Nephron (organoid): ENCODE results near the gene KLHL10.
"Not testable (repeated sequence)": the region's sequence is repeated elsewhere in the genome, so short reads cannot be mapped to it uniquely, and the experiment has no call there.

ENCODE experiments used
- H3K27ac Mint-ChIP-seq, 3 experiments: 2 replicates each; pipeline ENCODE4 v1.8.0; 2020; ENCODE audit warnings: mixed read lengths in 3 of 3, mild to moderate bottlenecking in 2 of 3, moderate library complexity in 1 of 3
- H3K27me3 Mint-ChIP-seq: 2 replicates; pipeline ENCODE4 v1.8.0; 2021; ENCODE audit warnings: low read depth, mild to moderate bottlenecking, moderate library complexity, mixed read lengths
- H3K36me3 Mint-ChIP-seq: 2 replicates; pipeline ENCODE4 v1.8.0; 2020; ENCODE audit warnings: low read depth, mixed read lengths
- H3K4me1 Mint-ChIP-seq: 2 replicates; pipeline ENCODE4 v1.8.0; 2020; ENCODE audit warnings: mixed read lengths
- H3K4me3 Mint-ChIP-seq, 3 experiments: 2 replicates each; pipeline ENCODE4 v1.8.0; 2020; ENCODE audit warnings: mild to moderate bottlenecking in 3 of 3, mixed read lengths in 3 of 3, moderate library complexity in 2 of 3
- H3K9me3 Mint-ChIP-seq: 2 replicates; pipeline ENCODE4 v1.8.0; 2020; ENCODE audit warnings: mixed read lengths
- TF ChIP-seq, protein P1 (sequence below), 3 experiments: fragments of 200-600 bp; sonication (generic); IDR thresholded peaks; one replicate each; pipeline ENCODE4 v1.5.0; 2021; ENCODE audit warnings: antibody characterized with exemption in 3 of 3; ENCODE audit not compliant: unreplicated experiment in 3 of 3

KLHL10 gene

GRCh38 chr17:41844971-41845370 lies 7.3 kb downstream of the KLHL10 start:
- Mint-ChIP-seq H3K4me3 (no peak overlapping the region), H3K9me3 (no peaks in the 10 kb centered on the region), H3K36me3 (no peaks in the 10 kb centered on the region), H3K27me3 (no peaks in the 10 kb centered on the region), H3K4me1 (peaks cover 8% of the 10 kb centered on the region), H3K27ac (no peak overlapping the region)
- TF ChIP-seq, protein P1, sequence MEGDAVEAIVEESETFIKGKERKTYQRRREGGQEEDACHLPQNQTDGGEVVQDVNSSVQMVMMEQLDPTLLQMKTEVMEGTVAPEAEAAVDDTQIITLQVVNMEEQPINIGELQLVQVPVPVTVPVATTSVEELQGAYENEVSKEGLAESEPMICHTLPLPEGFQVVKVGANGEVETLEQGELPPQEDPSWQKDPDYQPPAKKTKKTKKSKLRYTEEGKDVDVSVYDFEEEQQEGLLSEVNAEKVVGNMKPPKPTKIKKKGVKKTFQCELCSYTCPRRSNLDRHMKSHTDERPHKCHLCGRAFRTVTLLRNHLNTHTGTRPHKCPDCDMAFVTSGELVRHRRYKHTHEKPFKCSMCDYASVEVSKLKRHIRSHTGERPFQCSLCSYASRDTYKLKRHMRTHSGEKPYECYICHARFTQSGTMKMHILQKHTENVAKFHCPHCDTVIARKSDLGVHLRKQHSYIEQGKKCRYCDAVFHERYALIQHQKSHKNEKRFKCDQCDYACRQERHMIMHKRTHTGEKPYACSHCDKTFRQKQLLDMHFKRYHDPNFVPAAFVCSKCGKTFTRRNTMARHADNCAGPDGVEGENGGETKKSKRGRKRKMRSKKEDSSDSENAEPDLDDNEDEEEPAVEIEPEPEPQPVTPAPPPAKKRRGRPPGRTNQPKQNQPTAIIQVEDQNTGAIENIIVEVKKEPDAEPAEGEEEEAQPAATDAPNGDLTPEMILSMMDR (IDR thresholded peaks at IDR 0.05; ENCODE audit: unreplicated experiment in 3 of 3): no peak

DNA sequence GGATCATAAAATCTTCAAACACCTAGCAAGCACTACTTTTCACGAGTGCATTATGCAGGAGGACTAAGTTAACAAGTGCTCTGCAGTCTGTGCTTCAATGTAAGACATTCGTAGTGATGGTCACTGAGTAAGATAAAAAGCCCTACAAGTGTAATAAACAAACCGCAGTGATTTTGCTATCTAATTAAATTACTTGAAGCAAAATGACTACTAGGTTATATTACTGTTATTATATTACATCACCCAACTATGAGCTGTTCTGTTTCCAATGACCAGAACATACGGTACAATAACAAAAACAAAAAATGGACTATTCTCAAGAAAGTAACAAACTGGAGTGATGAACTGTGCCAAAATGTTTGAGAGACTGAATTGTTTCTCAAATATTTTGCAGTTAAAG lies 11.2 kb downstream of the KLHL10 start:
- peaks cover 9% of the 10 kb centered on the region for H3K4me1 Mint-ChIP-seq
- H3K9me3 Mint-ChIP-seq: no peaks in the 10 kb centered on the region
- H3K36me3 Mint-ChIP-seq: peaks cover 15% of the 10 kb centered on the region
- no peaks in the 10 kb centered on the region for H3K27me3 Mint-ChIP-seq
- H3K4me3 Mint-ChIP-seq: no peak overlapping the region
- TF ChIP-seq, protein P1 (IDR thresholded peaks at IDR 0.05; ENCODE audit: unreplicated experiment in 3 of 3): no peak
- H3K27ac Mint-ChIP-seq: peak overlapping the region in 2 of 3 experiments; percentile 57 to 60

DNA sequence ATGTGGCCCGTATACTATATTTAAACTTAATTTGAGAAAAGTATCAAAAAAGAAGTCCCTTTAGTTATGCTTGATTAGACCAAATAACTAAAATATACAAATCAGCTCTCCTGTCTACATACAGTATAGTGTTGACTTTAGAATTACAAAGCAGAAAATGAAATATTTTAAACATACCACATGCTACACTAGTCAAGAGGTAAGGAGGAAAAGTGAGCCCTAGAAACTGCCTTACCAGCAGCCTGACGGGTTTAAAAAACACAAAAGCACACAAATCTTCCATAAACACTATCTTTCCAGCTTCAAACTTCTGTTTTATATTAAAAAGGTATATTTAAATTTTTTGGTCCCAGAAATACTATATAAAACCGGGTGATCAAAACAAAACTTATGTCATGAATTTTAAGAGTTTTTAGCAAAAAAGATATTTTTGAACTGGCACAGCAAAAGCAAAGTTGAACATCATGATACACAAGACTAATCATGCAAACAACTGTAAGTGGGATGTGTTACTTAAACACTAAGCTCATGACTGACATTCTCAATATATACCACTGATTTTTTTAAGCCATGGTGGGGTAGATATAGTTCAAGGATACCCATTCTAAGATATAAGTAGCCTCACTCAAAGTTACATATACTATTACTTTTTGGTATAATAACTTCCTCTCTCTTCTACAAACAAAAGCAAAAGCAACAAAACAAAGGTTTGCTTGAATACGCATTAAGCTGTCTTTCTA lies 11.8 kb downstream of the KLHL10 start:
- no peaks in the 10 kb centered on the region for H3K27me3 Mint-ChIP-seq
- H3K27ac Mint-ChIP-seq: peak overlapping the region in 2 of 3 experiments; percentile 57 to 60
- no peak overlapping the region for H3K4me3 Mint-ChIP-seq
- TF ChIP-seq, protein P1 (IDR thresholded peaks at IDR 0.05; ENCODE audit: unreplicated experiment in 3 of 3): no peak
- H3K4me1 Mint-ChIP-seq: peaks cover 9% of the 10 kb centered on the region
- peaks cover 20% of the 10 kb centered on the region for H3K36me3 Mint-ChIP-seq
- H3K9me3 Mint-ChIP-seq: no peaks in the 10 kb centered on the region

- H3K4me1 Mint-ChIP-seq, H3K27ac Mint-ChIP-seq, H3K4me3 Mint-ChIP-seq, H3K27me3 Mint-ChIP-seq, H3K9me3 Mint-ChIP-seq: not testable (repeated sequence)
- peaks cover 29% of the 10 kb centered on the region for H3K36me3 Mint-ChIP-seq
Measured at GRCh38 chr17:41851382-41851781, 13.8 kb downstream of the KLHL10 start.

DNA sequence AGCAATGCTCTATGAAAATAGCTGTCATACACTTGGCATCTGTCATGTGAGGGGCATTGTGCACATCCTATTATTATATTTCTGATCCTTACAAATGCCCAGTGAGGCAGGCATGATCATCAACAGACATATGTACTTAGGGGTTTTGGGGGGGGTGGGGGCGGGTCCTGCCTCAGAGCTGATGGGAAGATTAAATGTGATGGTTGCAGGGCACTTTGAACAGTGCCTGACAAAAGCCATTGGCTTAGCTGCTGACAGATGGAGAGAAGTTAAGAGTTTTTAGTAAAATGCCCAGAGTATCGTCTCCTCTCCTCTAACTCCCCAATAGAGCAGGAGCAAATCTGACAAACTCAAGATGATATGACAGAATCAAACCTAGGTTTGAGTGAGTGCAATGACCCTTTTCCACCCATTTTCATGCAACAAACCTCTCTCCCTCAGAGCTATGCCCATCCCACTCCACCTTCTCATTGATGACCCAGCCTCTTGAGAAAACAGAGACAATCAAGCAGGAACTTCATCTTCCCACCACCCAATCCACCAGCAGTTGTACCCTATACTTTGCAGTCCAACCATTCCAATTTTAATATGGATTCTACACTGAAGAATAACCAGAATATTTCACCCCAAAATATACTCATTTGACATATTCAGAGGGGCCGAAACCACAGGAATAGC lies 22.8 kb downstream of the KLHL10 start:
- H3K4me3 Mint-ChIP-seq: peak overlapping the region in 1 of 3 experiments; percentile 14
- peaks cover 11% of the 10 kb centered on the region for H3K4me1 Mint-ChIP-seq
- TF ChIP-seq, protein P1 (IDR thresholded peaks at IDR 0.05; ENCODE audit: unreplicated experiment in 3 of 3): no peak
- peaks cover 4% of the 10 kb centered on the region for H3K36me3 Mint-ChIP-seq
- no peaks in the 10 kb centered on the region for H3K9me3 Mint-ChIP-seq
- no peaks in the 10 kb centered on the region for H3K27me3 Mint-ChIP-seq
- peak overlapping the region in 2 of 3 experiments; percentile 23 to 46 for H3K27ac Mint-ChIP-seq

DNA sequence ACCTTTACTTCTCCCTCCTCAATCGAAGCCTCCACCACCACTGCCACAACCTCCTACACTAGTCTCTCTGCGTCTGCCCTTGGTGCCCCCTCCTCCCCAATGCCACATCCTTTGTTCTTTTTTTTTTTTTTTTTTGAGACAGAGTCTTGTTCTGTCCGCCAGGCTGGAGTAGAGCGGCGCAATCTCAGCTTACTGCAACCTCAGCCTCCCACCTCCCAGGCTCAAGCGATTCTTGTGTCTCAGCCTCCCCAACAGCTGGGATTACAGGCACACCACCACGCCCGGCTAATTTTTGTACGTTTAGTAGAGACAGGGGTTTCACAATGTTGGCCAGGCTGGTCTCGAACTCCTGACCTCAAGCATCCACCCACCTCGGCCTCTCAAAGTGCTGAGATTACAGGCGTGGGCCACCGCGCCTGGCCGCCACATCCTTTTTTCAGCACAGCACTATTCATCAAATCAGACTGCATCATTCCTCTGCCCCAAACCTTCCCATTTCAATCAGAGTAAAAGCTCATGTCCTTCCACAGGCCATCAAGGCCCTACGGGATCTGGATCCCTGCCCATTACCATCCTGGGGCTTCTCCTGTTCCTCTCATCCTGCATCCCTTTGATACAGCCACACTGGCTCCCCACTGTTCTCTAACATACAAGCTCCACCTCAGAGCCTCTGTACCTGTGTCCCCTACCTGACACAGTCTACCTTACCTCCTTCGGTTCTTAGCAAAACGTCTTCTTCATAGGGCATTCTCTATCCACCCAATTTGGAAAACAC lies 25.6 kb downstream of the KLHL10 start:
- Mint-ChIP-seq H3K9me3 (no peaks in the 10 kb centered on the region), H3K27ac (no peak overlapping the region), H3K4me1 (peaks cover 11% of the 10 kb centered on the region), H3K4me3 (no peak overlapping the region), H3K36me3 (peaks cover 16% of the 10 kb centered on the region), H3K27me3 (no peaks in the 10 kb centered on the region)
- TF ChIP-seq, protein P1 (IDR thresholded peaks at IDR 0.05; ENCODE audit: unreplicated experiment in 3 of 3): no peak
